Measurements from ENCODE around the gene CALB2. TPM values are rescaled to one million over a fixed set of nuclear protein-coding genes. Genes with fewer than 3 reads are reported as not detected.

Gene CALB2
- total RNA-seq, 2 experiments from 2014 or later, result not detected

DNA sequence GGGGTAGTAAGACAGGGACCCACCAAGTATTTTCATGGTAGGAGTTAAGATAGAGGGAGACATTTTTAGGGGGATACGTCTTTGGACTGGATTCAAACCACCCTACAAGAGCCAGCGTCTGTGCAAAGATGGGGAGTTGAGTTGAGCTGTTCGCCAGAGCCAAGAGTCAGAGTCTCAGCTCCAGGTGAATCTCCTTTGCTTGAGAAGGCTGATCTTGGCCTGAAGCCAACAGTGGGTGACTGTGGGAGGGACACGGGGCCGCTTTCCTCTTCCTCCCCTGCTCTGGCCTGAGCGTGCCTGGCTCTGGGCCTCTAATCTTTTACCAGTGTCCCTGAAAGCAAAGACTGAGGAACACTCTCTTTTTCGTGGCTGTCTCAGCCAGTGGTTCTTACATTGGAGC, 78.0 kb downstream of the CALB2 start:
- H3K36me3 Mint-ChIP-seq (ENCODE audit: low read depth), result no peaks in the 10 kb centered on the region
- no peak overlapping the region for H3K27ac Mint-ChIP-seq
- no peaks in the 10 kb centered on the region for H3K4me1 Mint-ChIP-seq (ENCODE audit: low read depth)
- H3K27me3 Mint-ChIP-seq (ENCODE audit: low read depth), result peaks cover 36% of the 10 kb centered on the region
- intact Hi-C loops (cut with micrococcal nuclease), result no loop called here
- CTCF ChIA-PET, result interaction anchor here (0.6 kb wide), 1 partner anchor 198 kb away, joined by 3 read pairs; no protein-coding TSS in a partner anchor
- no peaks in the 10 kb centered on the region for H3K9me3 Mint-ChIP-seq
- no peak overlapping the region for H3K4me3 Mint-ChIP-seq
- DNase-seq, result no peak

GRCh38 chr16:71439523-71439922, 81.0 kb downstream of the CALB2 start:
- no peak for DNase-seq
- Mint-ChIP-seq H3K9me3 (peaks cover 8% of the 10 kb centered on the region), H3K4me3 (no peak overlapping the region), H3K27ac (no peak overlapping the region), H3K27me3 (ENCODE audit: low read depth) (peaks cover 33% of the 10 kb centered on the region), H3K36me3 (ENCODE audit: low read depth) (peaks cover 2% of the 10 kb centered on the region), H3K4me1 (ENCODE audit: low read depth) (no peaks in the 10 kb centered on the region)
- intact Hi-C loops (cut with micrococcal nuclease), result no loop called here
- CTCF ChIA-PET, result interaction anchor here (0.6 to 3.2 kb wide), 3 partner anchors 59 to 171 kb away, joined by 3 to 21 read pairs (median 18); no protein-coding TSS in a partner anchor

Other genes with a start within 250 kb of the CALB2 start
- not detected for gene HYDIN, start 128.0 kb upstream of the CALB2 start, total RNA-seq
- gene CMTR2, start 69.3 kb upstream of the CALB2 start, total RNA-seq, result 10 to 100 TPM; 14.4 to 15.1 TPM
- not detected for gene TLE7, start 83.3 kb downstream of the CALB2 start, total RNA-seq
- 1 to 10 TPM; 6.9 to 7.1 TPM for gene ZNF23, start 103.5 kb downstream of the CALB2 start, total RNA-seq
- 1 to 10 TPM; 1.2 to 1.6 TPM for gene ZNF19, start 130.6 kb downstream of the CALB2 start, total RNA-seq
- gene CHST4, start 167.7 kb downstream of the CALB2 start, total RNA-seq, result not detected
- not detected for gene TAT, start 218.4 kb downstream of the CALB2 start, total RNA-seq

Data from activated naive CD4-positive, alpha-beta T cell treated with anti-CD3 and anti-CD28 coated beads for 36 hours (primary cell).